Natural killer cell treated with Interleukin-12 subunit alpha and Interleukin-12 subunit beta and Interleukin-15 and Interleukin-18, amount 100 ng/mL, for 72 hours (primary cell): ENCODE data around the gene S100A3. TPM values are rescaled to one million over a fixed set of nuclear protein-coding genes. Genes with fewer than 3 reads are reported as not detected.
A peak's percentile ranks its signal among the peaks of the same experiment; 100 is the strongest.
"Not testable (repeated sequence)": the region's sequence is repeated elsewhere in the genome, so short reads cannot be mapped to it uniquely, and the experiment has no call there.

Experiments used
- ATAC-seq, 2 donors: fragments of 150-1000 bp; cut with Tn5 transposase in 1 of 2; sonication (Bioruptor Pico), chemical (Tn5 transposase) in 1 of 2; 2 replicates each; pipeline ENCODE4 v1.10.0; 2021
- DNase-seq: peaks from one replicate; pipeline ENCODE4 v3.0.0; 2022; ENCODE audit warnings: low spot score
- H3K27ac Mint-ChIP-seq, 2 donors: 1 replicate in 1 of 2; 2 replicates in 1 of 2; pipeline ENCODE4 v1.8.0; 2022; ENCODE audit warnings: mixed read lengths in 2 of 2, mild to moderate bottlenecking in 1 of 2, moderate library complexity in 1 of 2
- H3K27me3 Mint-ChIP-seq, 2 donors: 1 replicate in 1 of 2; 2 replicates in 1 of 2; pipeline ENCODE4 v1.8.0; 2022; ENCODE audit warnings: mixed read lengths in 2 of 2
- H3K36me3 Mint-ChIP-seq: one replicate; pipeline ENCODE4 v1.8.0; 2022; ENCODE audit warnings: mixed read lengths
- H3K4me1 Mint-ChIP-seq, 2 donors: 1 replicate in 1 of 2; 2 replicates in 1 of 2; pipeline ENCODE4 v1.8.0; 2022; ENCODE audit warnings: low read depth in 2 of 2, mixed read lengths in 2 of 2, mild to moderate bottlenecking in 1 of 2
- H3K4me3 Mint-ChIP-seq: one replicate; pipeline ENCODE4 v1.8.0; 2022; ENCODE audit warnings: mixed read lengths
- H3K9me3 Mint-ChIP-seq: 2 replicates; pipeline ENCODE4 v1.8.0; 2022; ENCODE audit warnings: mixed read lengths
- total RNA-seq, 2 donors: library from RNA; stranded (reverse); gene quantifications; one replicate each; pipeline ENCODE4 v1.2.3, GENCODE V29; 2022

S100A3 gene
- total RNA-seq, 2 donors from 2014 or later = not detected

GRCh38 chr1:153565529-153566374, 16.7 kb upstream of the S100A3 start, which contains the start of gene S100A2:
TSS of gene S100A2 (minus strand) at chr1:153565844. CDS start at chr1:153563877, 1,967 bp downstream.
- H3K27me3 Mint-ChIP-seq = peaks cover 10 to 13% of the 10 kb centered on the region in 2 donors
- no peaks in the 10 kb centered on the region for H3K9me3 Mint-ChIP-seq
- DNase-seq (peak; percentile 65), ATAC-seq (peak; percentile 50 to 73)
- H3K36me3 Mint-ChIP-seq = no peaks in the 10 kb centered on the region
- peak within 1 kb of the TSS; percentile 81 for H3K4me3 Mint-ChIP-seq
- H3K27ac Mint-ChIP-seq = peak within 1 kb of the TSS; percentile 91 to 93
- H3K4me1 Mint-ChIP-seq = peaks cover 23 to 28% of the 10 kb centered on the region in 2 donors

- Mint-ChIP-seq H3K27ac (no peak overlapping the region), H3K4me1 (peaks cover 23 to 28% of the 10 kb centered on the region in 2 donors), H3K36me3 (no peaks in the 10 kb centered on the region), H3K27me3 (no peaks in the 10 kb centered on the region), H3K9me3 (no peaks in the 10 kb centered on the region), H3K4me3 (no peak overlapping the region)
- ATAC-seq (no peak), DNase-seq (no peak)
Observed at GRCh38 chr1:153563991-153564390, 14.9 kb upstream of the S100A3 start.

GRCh38 chr1:153563483-153563901, 14.4 kb upstream of the S100A3 start:
- no peak for ATAC-seq
- no peak overlapping the region for H3K4me3 Mint-ChIP-seq
- no peaks in the 10 kb centered on the region for H3K27me3 Mint-ChIP-seq
- H3K4me1 Mint-ChIP-seq = peaks cover 20 to 24% of the 10 kb centered on the region in 2 donors
- no peaks in the 10 kb centered on the region for H3K9me3 Mint-ChIP-seq
- no peak overlapping the region for H3K27ac Mint-ChIP-seq
- no peak for DNase-seq
- no peaks in the 10 kb centered on the region for H3K36me3 Mint-ChIP-seq

DNA sequence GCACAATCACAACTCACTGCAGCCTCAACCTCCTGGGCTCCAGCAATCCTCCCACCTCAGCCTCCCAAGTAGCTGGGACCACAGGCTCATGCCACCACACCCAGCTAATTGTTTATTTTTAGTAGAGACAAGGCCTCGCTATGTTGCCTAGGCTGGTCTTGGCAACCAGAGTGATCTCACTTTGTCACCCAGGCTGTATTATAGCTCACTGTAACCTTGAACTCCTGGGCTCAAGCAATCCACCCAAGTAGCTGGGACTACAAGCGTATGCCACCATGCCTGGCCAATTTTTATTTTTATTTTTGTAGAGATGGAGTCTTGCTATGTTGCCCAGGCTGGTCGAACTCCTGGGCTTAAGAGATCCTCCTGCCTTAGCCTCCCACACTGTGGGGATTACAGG, 13.0 kb upstream of the S100A3 start:
- not testable (repeated sequence) for H3K27me3 Mint-ChIP-seq, H3K4me3 Mint-ChIP-seq, H3K36me3 Mint-ChIP-seq, H3K9me3 Mint-ChIP-seq, H3K27ac Mint-ChIP-seq, ATAC-seq, DNase-seq
- peaks cover 13% of the 10 kb centered on the region in 2 donors for H3K4me1 Mint-ChIP-seq

- Mint-ChIP-seq H3K9me3 (no peaks in the 10 kb centered on the region), H3K36me3 (no peaks in the 10 kb centered on the region), H3K4me1 (peaks cover 8% of the 10 kb centered on the region in 2 donors), H3K4me3 (no peak overlapping the region), H3K27ac (no peak overlapping the region), H3K27me3 (no peaks in the 10 kb centered on the region)
- no peak for DNase-seq
- no peak for ATAC-seq
Observed at GRCh38 chr1:153561466-153561985, 12.5 kb upstream of the S100A3 start.

DNA sequence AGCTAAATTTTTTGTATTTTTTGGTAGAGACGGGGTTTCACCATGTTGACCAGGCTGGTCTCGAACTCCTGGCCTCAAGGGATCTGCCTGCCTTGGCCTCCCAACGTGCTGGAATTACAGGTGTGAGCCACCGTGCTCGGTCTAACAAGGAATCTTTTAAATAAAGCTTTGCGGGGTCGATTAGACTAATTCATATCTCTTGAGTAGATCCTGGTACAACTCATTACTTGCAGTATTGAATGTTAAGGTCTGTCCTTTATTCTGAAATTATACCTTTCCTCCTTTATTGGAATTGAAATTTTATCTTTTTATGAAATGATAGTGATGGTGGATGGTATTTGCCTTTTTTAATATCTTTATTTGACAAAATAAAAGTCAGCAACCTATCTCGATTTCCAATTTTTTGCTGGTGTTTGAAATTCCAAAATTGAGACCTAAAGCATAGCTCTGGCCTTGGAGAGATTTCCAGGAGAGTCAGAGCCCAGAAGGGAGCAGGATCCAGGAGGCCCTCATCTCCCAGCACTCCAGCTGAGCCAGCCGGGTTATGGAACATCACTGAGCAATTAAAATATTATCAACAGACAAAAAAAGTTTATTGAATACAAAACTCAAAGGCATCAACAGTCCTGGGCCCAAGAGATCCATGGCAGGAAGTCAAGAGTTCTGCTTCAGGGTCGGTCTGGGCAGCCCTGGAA, 11.9 kb upstream of the S100A3 start:
- Mint-ChIP-seq H3K27ac (no peak overlapping the region), H3K36me3 (no peaks in the 10 kb centered on the region), H3K9me3 (no peaks in the 10 kb centered on the region), H3K4me3 (no peak overlapping the region), H3K4me1 (peaks cover 4% of the 10 kb centered on the region in 2 donors), H3K27me3 (no peaks in the 10 kb centered on the region)
- no peak for DNase-seq
- ATAC-seq = no peak

- H3K4me3 Mint-ChIP-seq = no peak overlapping the region
- DNase-seq (no peak), ATAC-seq (no peak)
- no peaks in the 10 kb centered on the region for H3K4me1 Mint-ChIP-seq
- H3K27me3 Mint-ChIP-seq = no peaks in the 10 kb centered on the region
- H3K27ac Mint-ChIP-seq = no peak overlapping the region
- H3K9me3 Mint-ChIP-seq = no peaks in the 10 kb centered on the region
- no peaks in the 10 kb centered on the region for H3K36me3 Mint-ChIP-seq
Observed at GRCh38 chr1:153560241-153560640, 11.2 kb upstream of the S100A3 start.

- DNase-seq (no peak), ATAC-seq (no peak)
- Mint-ChIP-seq H3K4me1 (peaks cover 0 to 4% of the 10 kb centered on the region in 2 donors), H3K9me3 (no peaks in the 10 kb centered on the region), H3K27me3 (no peaks in the 10 kb centered on the region), H3K36me3 (no peaks in the 10 kb centered on the region), H3K27ac (no peak overlapping the region), H3K4me3 (no peak overlapping the region)
Observed at GRCh38 chr1:153557877-153558276, 8.8 kb upstream of the S100A3 start.

GRCh38 chr1:153556348-153556747, 7.3 kb upstream of the S100A3 start:
- DNase-seq (no peak), ATAC-seq (no peak)
- H3K4me1 Mint-ChIP-seq = peaks cover 0 to 4% of the 10 kb centered on the region in 2 donors
- H3K27ac Mint-ChIP-seq = no peak overlapping the region
- no peak overlapping the region for H3K4me3 Mint-ChIP-seq
- no peaks in the 10 kb centered on the region for H3K9me3 Mint-ChIP-seq
- H3K27me3 Mint-ChIP-seq = no peaks in the 10 kb centered on the region
- H3K36me3 Mint-ChIP-seq = no peaks in the 10 kb centered on the region

- H3K36me3 Mint-ChIP-seq = no peaks in the 10 kb centered on the region
- peaks cover 0 to 3% of the 10 kb centered on the region in 2 donors for H3K27me3 Mint-ChIP-seq
- H3K4me3 Mint-ChIP-seq = no peak overlapping the region
- H3K27ac Mint-ChIP-seq = peak overlapping the region in 1 of 2 donors; percentile 60
- H3K9me3 Mint-ChIP-seq = no peaks in the 10 kb centered on the region
- ATAC-seq (no peak), DNase-seq (no peak)
- peaks cover 0 to 7% of the 10 kb centered on the region in 2 donors for H3K4me1 Mint-ChIP-seq
Observed at GRCh38 chr1:153553830-153554541, 4.9 kb upstream of the S100A3 start.

DNA sequence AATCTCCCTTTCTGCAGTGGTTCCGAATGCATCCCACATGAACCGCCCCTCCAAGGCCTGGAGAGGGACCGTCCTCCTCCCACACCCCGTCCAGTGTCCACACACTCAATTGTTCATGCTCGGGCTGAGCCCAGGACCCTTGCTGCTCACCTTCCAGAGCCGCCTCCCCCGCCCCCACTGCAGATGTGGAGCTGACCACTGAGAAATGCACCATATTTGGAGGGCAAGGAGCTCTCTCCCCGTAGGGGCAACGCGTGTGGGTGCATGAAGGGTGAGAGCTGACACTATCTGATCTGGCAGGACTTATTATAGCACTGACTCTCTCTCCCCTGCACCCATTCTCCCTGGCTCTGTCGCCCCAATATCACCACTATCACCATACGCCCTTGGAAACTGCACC, 4.0 kb upstream of the S100A3 start:
- Mint-ChIP-seq H3K4me1 (peaks cover 0 to 7% of the 10 kb centered on the region in 2 donors), H3K36me3 (no peaks in the 10 kb centered on the region), H3K27ac (peak overlapping the region in 1 of 2 donors; percentile 60), H3K27me3 (peaks cover 0 to 3% of the 10 kb centered on the region in 2 donors), H3K9me3 (no peaks in the 10 kb centered on the region), H3K4me3 (no peak overlapping the region)
- no peak for DNase-seq
- ATAC-seq = no peak

DNA sequence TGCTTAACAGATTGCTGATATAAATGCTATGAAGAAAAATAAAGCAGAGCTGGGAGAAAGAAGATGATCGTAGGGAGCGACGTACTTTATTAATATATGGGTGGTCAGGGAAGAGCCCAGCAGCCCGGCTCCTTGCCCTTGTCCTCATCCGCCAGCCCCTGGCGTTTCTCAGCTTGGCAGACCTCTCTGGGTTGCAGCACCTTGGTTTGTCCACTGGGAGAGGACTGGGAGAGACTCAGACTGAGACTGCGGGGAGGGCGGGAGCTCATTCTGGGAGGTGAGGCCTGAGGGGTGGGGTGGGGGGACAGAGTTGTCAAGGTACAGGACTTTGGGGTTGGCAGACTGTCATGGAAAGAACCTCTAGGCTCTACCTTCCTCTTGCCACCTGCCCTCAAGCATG, 3.3 kb upstream of the S100A3 start:
- no peaks in the 10 kb centered on the region for H3K36me3 Mint-ChIP-seq
- ATAC-seq = no peak
- DNase-seq = no peak
- H3K9me3 Mint-ChIP-seq = no peaks in the 10 kb centered on the region
- peaks cover 0 to 7% of the 10 kb centered on the region in 2 donors for H3K4me1 Mint-ChIP-seq
- H3K27me3 Mint-ChIP-seq = peaks cover 0 to 3% of the 10 kb centered on the region in 2 donors
- H3K27ac Mint-ChIP-seq = no peak overlapping the region
- no peak overlapping the region for H3K4me3 Mint-ChIP-seq

DNA sequence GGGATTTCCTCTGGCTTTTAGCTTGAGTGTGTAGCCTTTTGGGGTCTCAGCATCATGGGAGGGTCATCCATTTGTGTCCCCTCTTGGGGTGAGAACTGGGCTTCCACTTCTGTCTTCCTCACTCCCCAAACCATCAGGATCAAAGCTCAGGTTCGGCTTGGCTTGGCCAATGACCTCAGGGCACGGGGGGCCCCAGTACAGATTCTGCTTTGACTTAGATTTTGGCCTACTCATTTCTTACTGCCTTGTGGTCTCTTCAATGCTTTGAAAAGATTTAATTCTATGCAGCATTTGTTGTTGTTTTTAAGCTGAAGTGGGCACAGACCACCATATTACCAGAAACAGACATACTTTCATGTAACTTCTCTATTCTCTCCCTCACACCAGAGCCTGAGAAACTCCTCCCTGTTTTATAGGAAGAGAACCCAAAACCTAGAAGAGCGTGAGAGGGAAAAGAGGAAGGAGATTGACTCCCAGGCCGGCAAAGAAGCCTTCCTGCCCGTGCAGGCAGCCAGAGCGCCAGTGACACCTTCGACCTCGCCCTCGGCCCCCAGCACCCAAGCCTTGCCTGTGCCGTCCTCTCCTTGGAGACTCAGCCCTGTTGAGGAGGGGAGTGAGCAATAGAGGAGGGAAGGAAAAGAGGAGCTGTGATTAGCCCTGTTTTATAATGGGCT, 1.9 kb upstream of the S100A3 start:
- no peaks in the 10 kb centered on the region for H3K36me3 Mint-ChIP-seq
- H3K27ac Mint-ChIP-seq = peak overlapping the region in 1 of 2 donors; percentile 35
- no peaks in the 10 kb centered on the region for H3K9me3 Mint-ChIP-seq
- DNase-seq (no peak), ATAC-seq (no peak)
- H3K27me3 Mint-ChIP-seq = peaks cover 0 to 3% of the 10 kb centered on the region in 2 donors
- no peak overlapping the region for H3K4me3 Mint-ChIP-seq
- H3K4me1 Mint-ChIP-seq = peaks cover 7 to 13% of the 10 kb centered on the region in 2 donors
